Measurements from ENCODE around the gene SELP. TPM values are rescaled to one million over a fixed set of nuclear protein-coding genes. Genes with fewer than 3 reads are reported as not detected.

SELP gene
- total and polyA plus RNA-seq, 2 of the 8 experiments (the other 6 are each of a cell fraction or from before 2014, with no cell fraction given): not detected

GRCh38 chr1:169608226-169608625 lies 21.7 kb downstream of the SELP start:
- Histone ChIP-seq H3K14ac (ENCODE audit: insufficient read length) (no peak overlapping the region), H3K23me2 (ENCODE audit: low read depth, low read length) (no peaks in the 10 kb centered on the region; the same call in 1 of the 2 replicates), H3K79me1 (ENCODE audit: low read depth, low read length) (no peaks in the 10 kb centered on the region), H4K91ac (replicated peaks; ENCODE audit: insufficient read length, low read length) (no peak overlapping the region), H2AK5ac (ENCODE audit: low read depth, low read length) (no peak overlapping the region), H3K4me3 (ENCODE audit: extremely low read depth in 1 of 4, insufficient read depth in 2 of 4, low read depth in 3 of 4, low read length in 4 of 4) (no peak overlapping the region), H3K27ac (ENCODE audit: low read depth, low read length) (no peak overlapping the region), H3K27me3 (replicated peaks in 1 of 4; ENCODE audit: control insufficient read depth in 3 of 4, extremely low read depth in 1 of 4, insufficient read depth in 3 of 4, low read length in 3 of 4) (no peaks in the 10 kb centered on the region), H2BK15ac (ENCODE audit: low read length) (no peak overlapping the region), H3K23ac (ENCODE audit: insufficient read length) (no peak overlapping the region), H3K4me1 (replicated peaks in 1 of 4; ENCODE audit: control insufficient read depth in 3 of 4, insufficient read depth in 4 of 4, low read length in 3 of 4) (no peaks in the 10 kb centered on the region), H2BK12ac (ENCODE audit: low read depth, low read length) (no peak overlapping the region), H4K5ac (ENCODE audit: insufficient read length, low read depth, low read length) (no peak overlapping the region), H3K9ac (replicated peaks in 1 of 4; ENCODE audit: extremely low read depth in 1 of 4, low read depth in 3 of 4, low read length in 3 of 4) (no peak overlapping the region), H3K4ac (replicated peaks; ENCODE audit: insufficient read length, low read depth, low read length) (no peak overlapping the region), H4K20me1 (replicated peaks in 1 of 2; ENCODE audit: control insufficient read depth in 1 of 2, insufficient read depth in 2 of 2, low read length in 2 of 2) (no peaks in the 10 kb centered on the region), H2BK120ac (replicated peaks; ENCODE audit: low read depth, low read length) (no peak overlapping the region), H3K4me2 (ENCODE audit: insufficient read depth in 1 of 2, low read depth in 2 of 2, low read length in 2 of 2) (no peak overlapping the region), H3K79me2 (ENCODE audit: control insufficient read depth in 1 of 2, insufficient read depth in 2 of 2, low read length in 2 of 2) (no peaks in the 10 kb centered on the region), H3K9me3 (ENCODE audit: insufficient read depth in 2 of 2, low read depth in 1 of 2, low read length in 1 of 2) (no peaks in the 10 kb centered on the region), H2BK5ac (ENCODE audit: low read depth, low read length) (no peak overlapping the region), H2AFZ (ENCODE audit: low read length) (no peak overlapping the region), H4K8ac (ENCODE audit: extremely low read depth, insufficient read depth, low read length) (no peak overlapping the region), H3K36me3 (ENCODE audit: control insufficient read depth in 2 of 4, insufficient read depth in 4 of 4, low read length in 3 of 4) (no peaks in the 10 kb centered on the region), H2BK20ac (ENCODE audit: low read length) (no peak overlapping the region), H3K56ac (replicated peaks; ENCODE audit: insufficient read length, low read depth, low read length) (no peak overlapping the region), H3K18ac (ENCODE audit: extremely low read depth, low read length) (no peak overlapping the region)
- ChIA-PET CTCF (ENCODE audit: partially characterized antibody) (interaction anchor here (1.3 kb wide), 1 partner anchor 104 kb away, joined by 3 read pairs; no protein-coding TSS in a partner anchor), POLR2A (ENCODE audit: partially characterized antibody) (no interaction called here)
- TF ChIP-seq SP2 (IDR thresholded peaks at IDR 0.05; ENCODE audit: low read length): no peak
- no peak for TF ChIP-seq SAP30 (IDR thresholded peaks at IDR 0.05; ENCODE audit: insufficient read depth, insufficient replicate concordance, low read length)
- no peak for TF ChIP-seq SP1 (IDR thresholded peaks at IDR 0.05; ENCODE audit: low read depth, low read length)
- no peak for TF ChIP-seq SRF (IDR thresholded peaks at IDR 0.05; ENCODE audit: low read depth, low read length)
- TF ChIP-seq BRCA1 (IDR thresholded peaks at IDR 0.05; ENCODE audit: low read depth, low read length): no peak
- TF ChIP-seq POLR2AphosphoS5 (IDR thresholded peaks at IDR 0.05; ENCODE audit: low read depth, low read length): no peak
- TF ChIP-seq HDAC6 (IDR thresholded peaks at IDR 0.05; ENCODE audit: low read depth, low read length): no peak
- no peak for TF ChIP-seq POU5F1 (IDR thresholded peaks at IDR 0.05; ENCODE audit: low read depth, low read length)
- TF ChIP-seq SIRT6 (IDR thresholded peaks at IDR 0.05; ENCODE audit: low read length): no peak
- TF ChIP-seq CHD1 (IDR thresholded peaks at IDR 0.05; ENCODE audit: low read depth, low read length): no peak
- 93 to 95% methylated on average over 2 to 4 of the region's 4 CpGs for WGBS, 2 experiments (ENCODE audit: extremely low coverage in 1 of 2, insufficient coverage in 1 of 2, insufficient read length in 1 of 2, insufficient replicate concordance in 2 of 2, low coverage in 1 of 2, low lambda C conversion rate in 2 of 2, missing lambda C conversion rate in 1 of 2)
- FAIRE-seq (no peak), DNase-seq (ENCODE audit: low read depth in 1 of 2, low spot score in 2 of 2) (no peak)
